ENCODE data around the gene MET. TPM values are rescaled to one million over a fixed set of nuclear protein-coding genes. Genes with fewer than 3 reads are reported as not detected.
A peak's percentile ranks its signal among the peaks of the same experiment; 100 is the strongest.

The MET gene
- total and polyA plus RNA-seq, 7 experiments from 2014 or later = 0.19 to 1.0 (median 0.73) TPM; not detected in 4

DNA sequence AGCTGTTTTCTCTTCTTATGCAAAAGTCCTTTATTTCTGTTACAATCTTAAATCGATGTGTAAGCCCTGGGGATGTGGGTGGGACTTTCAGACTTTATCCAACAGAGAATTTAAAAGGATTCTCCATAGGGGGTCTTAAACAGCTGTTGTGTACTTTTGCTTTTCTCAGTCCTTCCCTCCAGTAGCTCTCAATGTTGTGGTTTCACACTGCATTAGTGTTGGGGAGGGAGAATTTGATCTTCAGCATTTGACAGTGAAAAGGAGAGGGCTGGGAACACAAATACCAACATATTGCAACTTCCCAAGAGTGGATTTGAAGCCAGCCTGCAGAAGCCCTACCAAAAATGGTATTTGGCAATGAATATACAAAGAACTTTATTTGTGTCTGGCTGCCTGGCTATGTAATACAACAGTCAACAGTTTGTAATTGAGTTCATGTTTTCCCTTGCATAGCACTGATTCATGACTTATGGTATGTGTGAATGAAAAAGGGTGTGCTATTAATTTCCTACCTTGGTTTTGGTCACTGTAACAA is 110.2 kb downstream of the MET start:
- no peak overlapping the region for H3K27ac Mint-ChIP-seq
- CTCF ChIA-PET = no interaction called here
- Histone ChIP-seq H3K36me3 (ENCODE audit: control insufficient read depth in 2 of 3, insufficient read depth in 3 of 3, low read length in 3 of 3) (no peaks in the 10 kb centered on the region), H3K27me3 (ENCODE audit: control insufficient read depth in 2 of 2, insufficient read depth in 2 of 2, low read length in 2 of 2) (no peaks in the 10 kb centered on the region), H3K4me1 (ENCODE audit: control insufficient read depth in 2 of 2, insufficient read depth in 2 of 2, low read length in 2 of 2) (no peaks in the 10 kb centered on the region), H3K9me3 (ENCODE audit: control insufficient read depth in 2 of 3, low read length in 3 of 3) (no peaks in the 10 kb centered on the region), H3K4me3 (ENCODE audit: low read length) (no peak overlapping the region), H3K27ac (ENCODE audit: low read depth, low read length) (no peak overlapping the region)
- H3K27me3 Mint-ChIP-seq = peaks cover 0 to 5% (median 0%) of the 10 kb centered on the region in 5 donors
- ATAC-seq (no peak), DNase-seq (no peak)
- POLR2A ChIA-PET = no interaction called here
- no peaks in the 10 kb centered on the region for H3K9me3 Mint-ChIP-seq
- H3K36me3 Mint-ChIP-seq = no peaks in the 10 kb centered on the region
- no peak overlapping the region for H3K4me3 Mint-ChIP-seq
- peaks cover 0 to 3% (median 0%) of the 10 kb centered on the region in 7 donors for H3K4me1 Mint-ChIP-seq
- intact Hi-C loops (cut with micrococcal nuclease) = no loop called here

DNA sequence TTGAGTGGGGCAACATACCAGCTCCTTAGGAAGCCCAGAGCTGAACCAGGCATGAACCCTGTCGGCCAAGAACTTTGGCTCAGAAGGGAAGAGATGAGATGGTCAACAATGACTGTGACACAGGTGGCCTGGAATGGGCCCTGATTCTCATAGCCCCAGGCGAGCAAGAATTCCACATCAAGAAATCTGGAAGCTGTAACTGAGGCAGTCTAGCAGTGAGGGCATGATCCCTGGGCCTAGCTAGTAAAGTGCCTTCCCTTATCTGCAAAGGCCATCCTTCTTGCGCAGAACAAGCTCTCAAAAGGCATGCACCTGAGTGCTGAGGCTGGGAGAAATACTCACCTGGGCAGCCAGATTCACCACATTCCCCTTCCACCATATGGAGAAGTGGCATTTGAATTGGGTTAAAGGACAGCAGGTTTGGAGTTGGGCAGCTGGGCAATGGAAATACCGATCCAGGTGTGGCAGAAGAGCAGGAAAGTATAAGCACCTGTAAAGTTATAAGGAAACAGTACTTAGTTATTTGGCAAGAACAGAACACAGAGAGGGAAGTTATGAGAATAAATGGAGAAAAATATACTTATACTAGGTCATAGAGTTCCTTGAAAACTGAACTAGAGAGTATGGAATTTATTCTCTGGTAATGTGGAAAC is 111.8 kb downstream of the MET start:
- Histone ChIP-seq H3K4me1 (ENCODE audit: control insufficient read depth in 2 of 2, insufficient read depth in 2 of 2, low read length in 2 of 2) (no peaks in the 10 kb centered on the region), H3K27me3 (ENCODE audit: control insufficient read depth in 2 of 2, insufficient read depth in 2 of 2, low read length in 2 of 2) (no peaks in the 10 kb centered on the region), H3K9me3 (ENCODE audit: control insufficient read depth in 2 of 3, low read length in 3 of 3) (no peaks in the 10 kb centered on the region), H3K36me3 (ENCODE audit: control insufficient read depth in 2 of 3, insufficient read depth in 3 of 3, low read length in 3 of 3) (no peaks in the 10 kb centered on the region), H3K27ac (ENCODE audit: low read depth, low read length) (no peak overlapping the region), H3K4me3 (ENCODE audit: low read length) (no peak overlapping the region)
- H3K4me1 Mint-ChIP-seq = peaks cover 0 to 3% (median 0%) of the 10 kb centered on the region in 7 donors
- CTCF ChIA-PET = no interaction called here
- no peak for DNase-seq
- H3K4me3 Mint-ChIP-seq = no peak overlapping the region
- POLR2A ChIA-PET = no interaction called here
- ATAC-seq = no peak
- H3K36me3 Mint-ChIP-seq = no peaks in the 10 kb centered on the region
- no peak overlapping the region for H3K27ac Mint-ChIP-seq
- intact Hi-C loops (cut with micrococcal nuclease) = no loop called here
- no peaks in the 10 kb centered on the region for H3K9me3 Mint-ChIP-seq
- H3K27me3 Mint-ChIP-seq = peaks cover 0 to 5% (median 0%) of the 10 kb centered on the region in 5 donors

DNA sequence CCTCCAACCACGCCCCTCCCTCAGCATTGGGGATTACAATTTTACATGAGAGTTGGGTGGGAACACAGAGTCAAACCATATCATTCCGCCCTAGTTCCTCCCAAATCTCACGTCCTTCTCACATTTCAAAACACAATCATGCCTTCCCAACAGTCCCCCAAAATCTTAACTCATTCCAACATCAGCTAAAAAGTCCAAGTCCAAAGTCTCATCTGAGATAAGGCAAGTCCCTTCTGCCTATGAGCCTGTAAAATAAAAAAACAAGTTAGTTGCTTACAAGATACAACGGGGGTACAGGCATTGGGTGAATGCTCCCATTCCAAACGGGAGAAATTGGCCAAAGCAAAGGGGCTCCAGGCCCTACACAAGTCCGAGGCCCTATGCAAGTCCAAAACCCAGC is 112.7 kb downstream of the MET start:
- intact Hi-C loops (cut with micrococcal nuclease) = loop anchor here in 1 of 2 donors (5.0 kb wide), 2 partner anchors 112 to 197 kb away; partner anchors contain the start of gene MET
- Histone ChIP-seq H3K27ac (ENCODE audit: low read depth, low read length) (no peak overlapping the region), H3K9me3 (ENCODE audit: control insufficient read depth in 2 of 3, low read length in 3 of 3) (no peaks in the 10 kb centered on the region), H3K4me3 (ENCODE audit: low read length) (no peak overlapping the region), H3K36me3 (ENCODE audit: control insufficient read depth in 2 of 3, insufficient read depth in 3 of 3, low read length in 3 of 3) (no peaks in the 10 kb centered on the region), H3K4me1 (ENCODE audit: control insufficient read depth in 2 of 2, insufficient read depth in 2 of 2, low read length in 2 of 2) (no peaks in the 10 kb centered on the region), H3K27me3 (ENCODE audit: control insufficient read depth in 2 of 2, insufficient read depth in 2 of 2, low read length in 2 of 2) (no peaks in the 10 kb centered on the region)
- Mint-ChIP-seq H3K36me3 (no peaks in the 10 kb centered on the region), H3K27me3 (peaks cover 0 to 9% (median 0%) of the 10 kb centered on the region in 5 donors), H3K4me1 (no peaks in the 10 kb centered on the region), H3K4me3 (no peak overlapping the region), H3K9me3 (no peaks in the 10 kb centered on the region), H3K27ac (no peak overlapping the region)
- ChIA-PET CTCF (no interaction called here), POLR2A (no interaction called here)
- DNase-seq (no peak), ATAC-seq (no peak)

DNA sequence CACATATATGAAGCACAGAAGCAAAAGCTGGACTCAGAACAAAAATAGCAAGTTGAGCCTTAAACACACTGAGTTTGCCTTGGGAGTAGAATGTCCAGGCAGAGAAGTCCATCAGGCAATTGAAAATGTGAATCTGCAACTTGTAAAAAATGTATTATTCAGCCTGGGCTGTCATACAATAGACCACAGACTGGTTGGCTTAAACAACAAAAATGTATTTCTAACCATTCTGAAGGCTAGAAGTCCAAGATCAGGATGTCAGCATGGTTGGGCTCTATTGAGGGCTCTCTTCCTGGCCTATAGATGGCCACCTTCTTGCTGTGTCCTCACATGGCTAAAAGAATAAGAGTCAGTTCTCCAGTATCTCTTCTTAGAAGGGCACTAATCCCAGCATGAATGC is 113.8 kb downstream of the MET start:
- Mint-ChIP-seq H3K4me3 (no peak overlapping the region), H3K27me3 (peaks cover 0 to 9% (median 0%) of the 10 kb centered on the region in 5 donors), H3K36me3 (no peaks in the 10 kb centered on the region), H3K9me3 (no peaks in the 10 kb centered on the region), H3K4me1 (no peaks in the 10 kb centered on the region), H3K27ac (no peak overlapping the region)
- Histone ChIP-seq H3K27me3 (ENCODE audit: control insufficient read depth in 2 of 2, insufficient read depth in 2 of 2, low read length in 2 of 2) (no peaks in the 10 kb centered on the region), H3K36me3 (ENCODE audit: control insufficient read depth in 2 of 3, insufficient read depth in 3 of 3, low read length in 3 of 3) (no peaks in the 10 kb centered on the region), H3K4me1 (ENCODE audit: control insufficient read depth in 2 of 2, insufficient read depth in 2 of 2, low read length in 2 of 2) (no peaks in the 10 kb centered on the region), H3K27ac (ENCODE audit: low read depth, low read length) (no peak overlapping the region), H3K9me3 (ENCODE audit: control insufficient read depth in 2 of 3, low read length in 3 of 3) (no peaks in the 10 kb centered on the region), H3K4me3 (ENCODE audit: low read length) (no peak overlapping the region)
- DNase-seq (no peak), ATAC-seq (no peak)
- CTCF ChIA-PET = no interaction called here
- intact Hi-C loops (cut with micrococcal nuclease) = loop anchor here in 1 of 2 donors (5.0 kb wide), 2 partner anchors 114 to 199 kb away; partner anchors contain the start of gene MET
- POLR2A ChIA-PET = no interaction called here

DNA sequence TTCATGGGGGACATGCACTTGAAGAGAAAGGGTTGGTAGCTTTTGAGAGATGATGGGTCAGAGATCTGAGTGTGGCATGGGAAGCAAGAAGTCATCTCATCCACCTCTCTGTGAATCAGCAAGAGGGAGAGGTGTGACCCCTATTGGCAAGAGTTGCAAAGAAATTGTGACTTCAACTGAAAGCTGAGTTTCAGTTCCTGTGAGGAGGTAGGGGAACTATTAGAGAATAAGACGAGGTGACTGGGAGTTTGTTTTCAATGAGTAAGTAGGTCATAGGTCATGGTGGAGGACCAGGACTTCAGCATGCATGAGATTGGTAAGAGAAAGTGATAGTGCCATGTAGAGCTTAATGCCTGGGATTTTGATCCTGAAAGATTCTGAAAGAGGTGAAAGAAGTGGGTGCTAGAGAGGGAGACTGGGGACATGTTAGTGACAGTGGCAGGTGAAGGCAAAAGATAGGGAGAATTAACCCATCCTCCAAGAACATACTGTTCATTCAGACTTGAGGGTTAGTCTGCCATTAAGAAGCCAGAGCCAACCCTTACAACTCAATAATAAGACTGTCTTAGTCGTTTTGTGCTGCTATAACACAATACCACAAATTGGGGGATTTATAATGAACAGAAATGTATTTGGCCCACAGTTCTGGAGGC is 114.9 kb downstream of the MET start:
- DNase-seq (no peak), ATAC-seq (peak; percentile 85)
- ChIA-PET CTCF (no interaction called here), POLR2A (no interaction called here)
- Mint-ChIP-seq H3K9me3 (peaks cover 0 to 1% (median 0%) of the 10 kb centered on the region in 11 donors), H3K36me3 (no peaks in the 10 kb centered on the region), H3K4me3 (no peak overlapping the region), H3K27me3 (peaks cover 0 to 4% (median 0%) of the 10 kb centered on the region in 5 donors), H3K4me1 (no peaks in the 10 kb centered on the region), H3K27ac (no peak overlapping the region)
- no peaks in the 10 kb centered on the region for H3K9me3 ChIP-seq (ENCODE audit: control insufficient read depth in 2 of 3, low read length in 3 of 3)
- intact Hi-C loops (cut with micrococcal nuclease) = loop anchor here in 1 of 2 donors (5.0 kb wide), 2 partner anchors 115 to 200 kb away; partner anchors contain the start of gene MET
- H3K36me3 ChIP-seq (ENCODE audit: control insufficient read depth in 2 of 3, insufficient read depth in 3 of 3, low read length in 3 of 3) = no peaks in the 10 kb centered on the region
- no peak overlapping the region for H3K4me3 ChIP-seq (ENCODE audit: low read length)
- no peak overlapping the region for H3K27ac ChIP-seq (ENCODE audit: low read depth, low read length)
- no peaks in the 10 kb centered on the region for H3K27me3 ChIP-seq (ENCODE audit: control insufficient read depth in 2 of 2, insufficient read depth in 2 of 2, low read length in 2 of 2)
- no peaks in the 10 kb centered on the region for H3K4me1 ChIP-seq (ENCODE audit: control insufficient read depth in 2 of 2, insufficient read depth in 2 of 2, low read length in 2 of 2)

DNA sequence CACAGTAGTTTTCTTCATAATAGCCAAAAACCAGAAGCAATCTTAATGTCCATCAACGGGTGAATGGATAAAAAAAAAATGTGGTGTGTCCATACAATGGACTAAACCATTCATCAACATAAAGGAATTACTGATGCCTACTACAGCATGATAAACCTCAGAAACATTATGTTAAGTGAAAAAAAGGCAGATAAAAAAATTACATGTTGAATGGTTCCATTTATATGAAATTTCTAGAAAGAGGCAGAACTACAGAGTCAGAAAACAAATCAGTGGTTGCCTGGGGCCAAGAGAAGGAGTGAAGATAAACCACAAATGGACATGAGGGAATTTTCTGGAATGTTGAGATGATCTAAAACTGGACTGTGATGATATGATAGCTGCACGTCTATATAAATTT is 115.9 kb downstream of the MET start:
- Histone ChIP-seq H3K4me3 (ENCODE audit: low read length) (no peak overlapping the region), H3K27ac (ENCODE audit: low read depth, low read length) (no peak overlapping the region), H3K4me1 (ENCODE audit: control insufficient read depth in 2 of 2, insufficient read depth in 2 of 2, low read length in 2 of 2) (no peaks in the 10 kb centered on the region), H3K27me3 (ENCODE audit: control insufficient read depth in 2 of 2, insufficient read depth in 2 of 2, low read length in 2 of 2) (no peaks in the 10 kb centered on the region), H3K9me3 (ENCODE audit: control insufficient read depth in 2 of 3, low read length in 3 of 3) (no peaks in the 10 kb centered on the region), H3K36me3 (ENCODE audit: control insufficient read depth in 2 of 3, insufficient read depth in 3 of 3, low read length in 3 of 3) (no peaks in the 10 kb centered on the region)
- H3K4me3 Mint-ChIP-seq = no peak overlapping the region
- ATAC-seq = no peak
- no peaks in the 10 kb centered on the region for H3K36me3 Mint-ChIP-seq
- no peak for DNase-seq
- intact Hi-C loops (cut with micrococcal nuclease) = loop anchor here in 1 of 2 donors (5.0 kb wide), 2 partner anchors 116 to 201 kb away; partner anchors contain the start of gene MET
- ChIA-PET CTCF (no interaction called here), POLR2A (no interaction called here)
- H3K4me1 Mint-ChIP-seq = no peaks in the 10 kb centered on the region
- peaks cover 0 to 4% (median 0%) of the 10 kb centered on the region in 5 donors for H3K27me3 Mint-ChIP-seq
- no peak overlapping the region for H3K27ac Mint-ChIP-seq
- peaks cover 0 to 1% (median 0%) of the 10 kb centered on the region in 11 donors for H3K9me3 Mint-ChIP-seq

All from naive thymus-derived CD4-positive, alpha-beta T cell (primary cell).